Measurements from ENCODE around the gene CCDC169. TPM values are rescaled to one million over a fixed set of nuclear protein-coding genes. Genes with fewer than 3 reads are reported as not detected.
A peak's percentile ranks its signal among the peaks of the same experiment; 100 is the strongest.
"Not testable (repeated sequence)": the region's sequence is repeated elsewhere in the genome, so short reads cannot be mapped to it uniquely, and the experiment has no call there.

CCDC169 gene
- total RNA-seq, 1 donor from 2014 or later, result 3.2 TPM

DNA sequence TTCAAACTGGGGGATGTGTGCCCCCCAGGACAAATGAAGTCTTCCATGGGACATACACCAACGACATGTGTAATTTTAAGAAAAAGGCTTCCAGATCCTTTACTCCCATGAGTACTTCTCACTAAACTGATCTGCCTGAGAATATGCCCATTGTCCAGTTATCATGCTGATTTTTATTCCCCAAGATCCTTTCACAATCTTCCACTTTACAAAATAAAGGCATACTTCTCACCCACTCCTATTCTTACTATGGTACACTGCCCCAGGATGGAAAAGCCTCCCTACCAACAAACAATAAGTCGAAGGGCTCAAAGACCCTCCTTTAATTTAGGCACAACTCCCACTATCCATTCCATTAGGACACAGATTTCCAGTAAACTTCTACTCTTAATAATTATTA lies 45.1 kb upstream of the CCDC169 start:
- TF ChIP-seq, protein P1, sequence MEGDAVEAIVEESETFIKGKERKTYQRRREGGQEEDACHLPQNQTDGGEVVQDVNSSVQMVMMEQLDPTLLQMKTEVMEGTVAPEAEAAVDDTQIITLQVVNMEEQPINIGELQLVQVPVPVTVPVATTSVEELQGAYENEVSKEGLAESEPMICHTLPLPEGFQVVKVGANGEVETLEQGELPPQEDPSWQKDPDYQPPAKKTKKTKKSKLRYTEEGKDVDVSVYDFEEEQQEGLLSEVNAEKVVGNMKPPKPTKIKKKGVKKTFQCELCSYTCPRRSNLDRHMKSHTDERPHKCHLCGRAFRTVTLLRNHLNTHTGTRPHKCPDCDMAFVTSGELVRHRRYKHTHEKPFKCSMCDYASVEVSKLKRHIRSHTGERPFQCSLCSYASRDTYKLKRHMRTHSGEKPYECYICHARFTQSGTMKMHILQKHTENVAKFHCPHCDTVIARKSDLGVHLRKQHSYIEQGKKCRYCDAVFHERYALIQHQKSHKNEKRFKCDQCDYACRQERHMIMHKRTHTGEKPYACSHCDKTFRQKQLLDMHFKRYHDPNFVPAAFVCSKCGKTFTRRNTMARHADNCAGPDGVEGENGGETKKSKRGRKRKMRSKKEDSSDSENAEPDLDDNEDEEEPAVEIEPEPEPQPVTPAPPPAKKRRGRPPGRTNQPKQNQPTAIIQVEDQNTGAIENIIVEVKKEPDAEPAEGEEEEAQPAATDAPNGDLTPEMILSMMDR (conservative IDR thresholded peaks at IDR 0.05; ENCODE audit: low read depth, low read length), result no peak
- DNase-seq (ENCODE audit: low read depth), result no peak
- no peak overlapping the region for H3K4me3 ChIP-seq (ENCODE audit: low read depth, low read length)

GRCh38 chr13:36341718-36342117 lies 44.1 kb upstream of the CCDC169 start:
- TF ChIP-seq, protein P1 (conservative IDR thresholded peaks at IDR 0.05; ENCODE audit: low read depth, low read length), result no peak
- no peak for DNase-seq (ENCODE audit: low read depth)
- no peak overlapping the region for H3K4me3 ChIP-seq (ENCODE audit: low read depth, low read length)

- TF ChIP-seq, protein P1 (conservative IDR thresholded peaks at IDR 0.05; ENCODE audit: low read depth, low read length), result no peak
- H3K4me3 ChIP-seq (ENCODE audit: low read depth, low read length), result no peak overlapping the region
- no peak for DNase-seq (ENCODE audit: low read depth)
Observed at GRCh38 chr13:36339600-36340155, 42.1 kb upstream of the CCDC169 start.

GRCh38 chr13:36337938-36338641 lies 40.5 kb upstream of the CCDC169 start:
- no peak for DNase-seq (ENCODE audit: low read depth)
- H3K4me3 ChIP-seq (ENCODE audit: low read depth, low read length), result no peak overlapping the region
- TF ChIP-seq, protein P1 (conservative IDR thresholded peaks at IDR 0.05; ENCODE audit: low read depth, low read length), result peak; percentile 8

DNA sequence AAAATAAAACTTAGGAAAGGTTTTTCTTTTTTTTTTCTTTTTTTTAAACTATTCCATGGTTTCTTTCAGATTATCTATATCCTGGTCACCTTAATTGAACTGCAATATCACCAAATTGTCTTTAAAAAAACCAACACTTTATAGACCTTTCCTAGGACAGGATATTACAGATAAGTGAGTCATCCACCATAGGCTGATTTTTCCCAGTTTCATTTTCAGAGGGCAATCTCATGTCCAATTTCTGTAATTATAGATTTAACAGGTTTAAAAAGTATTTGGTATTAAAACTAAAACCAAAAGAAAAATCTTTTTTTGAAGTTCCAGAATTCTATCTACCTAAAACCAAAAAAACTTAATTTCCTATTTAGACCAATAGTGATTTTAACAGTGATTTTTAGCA lies 35.4 kb upstream of the CCDC169 start:
- DNase-seq (ENCODE audit: low read depth), result no peak
- H3K4me3 ChIP-seq (ENCODE audit: low read depth, low read length), result no peak overlapping the region
- TF ChIP-seq, protein P1 (conservative IDR thresholded peaks at IDR 0.05; ENCODE audit: low read depth, low read length), result no peak

DNA sequence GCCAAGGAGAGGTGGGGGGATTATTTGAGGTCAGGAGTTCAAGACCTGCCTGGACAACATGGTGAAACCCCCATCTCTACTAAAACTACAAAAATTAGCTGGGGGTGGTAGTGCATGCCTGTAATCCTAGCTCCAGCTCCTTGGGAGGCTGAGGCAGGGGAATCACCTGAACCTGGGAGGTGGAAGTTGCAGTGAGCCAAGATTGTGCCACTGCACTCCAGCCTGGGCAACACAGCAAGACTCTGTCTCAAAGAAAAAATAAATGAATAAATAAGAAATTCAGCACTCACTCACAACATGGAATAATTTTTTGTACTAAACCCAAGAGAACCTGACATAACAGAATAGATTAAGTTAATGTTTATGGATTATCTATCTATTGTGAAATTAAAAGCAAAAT lies 34.6 kb upstream of the CCDC169 start:
- not testable (repeated sequence) for DNase-seq (ENCODE audit: low read depth); H3K4me3 ChIP-seq (ENCODE audit: low read depth, low read length)

DNA sequence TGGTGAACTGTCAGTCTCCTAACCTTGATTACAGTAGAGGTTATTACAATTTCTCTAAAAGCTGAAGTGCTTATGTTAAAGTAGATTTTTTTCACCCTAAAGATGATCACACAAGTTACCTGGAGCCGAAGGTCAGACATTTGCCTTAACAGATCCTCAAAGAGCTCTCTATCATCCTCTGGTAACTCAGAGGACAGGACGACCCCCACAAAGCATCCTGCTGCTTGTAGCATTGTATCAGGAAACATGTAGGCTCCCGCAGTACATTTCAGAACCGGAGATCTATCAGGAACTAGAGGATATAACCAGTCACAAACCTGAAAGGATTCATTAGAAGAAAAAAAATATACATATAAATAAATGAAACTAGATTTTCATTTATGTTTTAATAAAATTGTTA lies 33.7 kb upstream of the CCDC169 start:
- DNase-seq (ENCODE audit: low read depth), result no peak
- TF ChIP-seq, protein P1 (conservative IDR thresholded peaks at IDR 0.05; ENCODE audit: low read depth, low read length), result no peak
- no peak overlapping the region for H3K4me3 ChIP-seq (ENCODE audit: low read depth, low read length)
